Endothelial cell of umbilical vein (primary cell): ENCODE data around the gene COPS7A. TPM values are rescaled to one million over a fixed set of nuclear protein-coding genes. Genes with fewer than 3 reads are reported as not detected.

Experiments used
- BruUV-seq: library from RNA; stranded (reverse); fragments of 400-500 nt; replicated peaks from 2 replicates; lab custom pipeline; 2021; lab: Mats Ljungman, UMichigan
- CTCF ChIA-PET: fragments of 300-600, 350-600 bp; sonication (Branson Sonifier 250); formaldehyde crosslinking; loops from one replicate; lab custom pipeline; 2021; ENCODE audit warnings: antibody characterized with exemption, inconsistent platforms; lab: Charles Lee
- POLR2A ChIA-PET: fragments of 300-600, 350-600 bp; sonication (Branson Sonifier 250); formaldehyde crosslinking; loops from one replicate; lab custom pipeline; 2021; ENCODE audit warnings: antibody characterized with exemption, inconsistent platforms; lab: Charles Lee
- DNase-seq: peaks from one replicate; pipeline ENCODE4 v3.0.0-alpha.2; 2011; ENCODE audit warnings: low read depth, low spot score
- FAIRE-seq: peaks from 2 replicates; lab custom pipeline; 2011; peaks lifted over from hg19 to GRCh38; lab: Jason Lieb, UNC
- H2AFZ ChIP-seq: 2 replicates; pipeline ENCODE4 v1.6.0; 2012; ENCODE audit warnings: low read depth, low read length, control low read depth, inconsistent platforms
- H3K27ac ChIP-seq: 2 replicates; pipeline ENCODE4 v1.5.1; 2011; ENCODE audit warnings: low read depth, mild to moderate bottlenecking, control low read depth, low read length, moderate library complexity; ENCODE audit not compliant: insufficient read depth
- H3K27me3 ChIP-seq, 2 experiments: 2 replicates each; pipeline versions ENCODE4 v1.6.0 to v1.6.1; 2011; ENCODE audit warnings: low read length in 2 of 2, mixed read lengths in 1 of 2; ENCODE audit not compliant: control insufficient read depth in 2 of 2, insufficient read depth in 2 of 2
- H3K36me3 ChIP-seq, 2 experiments: 2 replicates in 1 of 2; 3 replicates in 1 of 2; pipeline ENCODE4 v1.5.1; 2011; ENCODE audit warnings: low read length in 2 of 2, mild to moderate bottlenecking in 1 of 2, moderate library complexity in 1 of 2; ENCODE audit not compliant: control insufficient read depth in 2 of 2, insufficient read depth in 2 of 2; ENCODE audit errors: extremely low read depth in 1 of 2
- H3K4me1 ChIP-seq: 3 replicates; pipeline ENCODE4 v1.5.1; 2011; ENCODE audit warnings: mild to moderate bottlenecking, low read length; ENCODE audit not compliant: control insufficient read depth, insufficient read depth; ENCODE audit errors: extremely low read depth
- H3K4me2 ChIP-seq: 2 replicates; pipeline ENCODE4 v1.6.1; 2011; ENCODE audit warnings: low read length, control low read depth, mixed read lengths; ENCODE audit not compliant: insufficient read depth
- H3K4me3 ChIP-seq, 3 experiments: fragments of 200-600 bp in 1 of 3; sonication (generic), shearing (Covaris generic) in 1 of 3; replicated peaks in 1 of 3; 2 replicates each; pipeline ENCODE4 v1.5.1; 2011 to 2016; ENCODE audit warnings: control low read depth in 3 of 3, low read length in 3 of 3, mild to moderate bottlenecking in 2 of 3, inconsistent platforms in 1 of 3, low read depth in 1 of 3, moderate library complexity in 1 of 3; ENCODE audit not compliant: insufficient read depth in 1 of 3
- H3K79me2 ChIP-seq: 2 replicates; pipeline ENCODE4 v1.6.0; 2012; ENCODE audit warnings: low read length, inconsistent platforms; ENCODE audit not compliant: control insufficient read depth, insufficient read depth
- H3K9ac ChIP-seq: replicated peaks from 2 replicates; pipeline ENCODE3; 2011; ENCODE audit warnings: low read length, control low read depth; ENCODE audit not compliant: insufficient read depth; ENCODE audit errors: extremely low read depth
- H3K9me1 ChIP-seq: replicated peaks from 3 replicates; pipeline ENCODE4 v1.6.0; 2011; ENCODE audit warnings: mild to moderate bottlenecking, low read length; ENCODE audit not compliant: control insufficient read depth, insufficient read depth; ENCODE audit errors: extremely low read depth
- H3K9me3 ChIP-seq: replicated peaks from 2 replicates; pipeline ENCODE4 v1.5.1; 2012; ENCODE audit warnings: low read length, inconsistent platforms; ENCODE audit not compliant: control insufficient read depth, insufficient read depth
- H4K20me1 ChIP-seq: replicated peaks from 2 replicates; pipeline ENCODE3; 2011; ENCODE audit warnings: mild to moderate bottlenecking, low read length; ENCODE audit not compliant: control insufficient read depth, insufficient read depth; ENCODE audit errors: extremely low read depth
- EZH2 ChIP-seq: IDR thresholded peaks from 2 replicates; pipeline ENCODE4 v1.6.1; 2012; ENCODE audit warnings: borderline replicate concordance, low read depth, mild to moderate bottlenecking, moderate library complexity, low read length, inconsistent platforms; ENCODE audit not compliant: severe bottlenecking
- FOS ChIP-seq: IDR thresholded peaks from 2 replicates; pipeline ENCODE4 v1.6.1; 2011; ENCODE audit warnings: mild to moderate bottlenecking, low read length, moderate library complexity, borderline replicate concordance; ENCODE audit not compliant: insufficient read depth
- GATA2 ChIP-seq: IDR thresholded peaks from 2 replicates; pipeline ENCODE4 v1.7.0; 2011; ENCODE audit warnings: low read depth, mild to moderate bottlenecking, moderate library complexity, mixed read lengths, low read length; ENCODE audit not compliant: insufficient read length, insufficient read depth
- JUN ChIP-seq: IDR thresholded peaks from 2 replicates; pipeline ENCODE4 v1.6.1; 2011; ENCODE audit warnings: borderline replicate concordance, low read depth; ENCODE audit not compliant: insufficient read length, insufficient read depth
- MAX ChIP-seq: IDR thresholded peaks from 2 replicates; pipeline ENCODE4 v1.6.1; 2011; ENCODE audit not compliant: insufficient read depth, insufficient read length
- MYC ChIP-seq: IDR thresholded peaks from one replicate; pipeline ENCODE4 v1.6.1; 2011; ENCODE audit warnings: mild to moderate bottlenecking, low read depth, low read length
- POLR2A ChIP-seq: IDR thresholded peaks from 2 replicates; pipeline ENCODE4 v1.6.1; 2012; ENCODE audit warnings: low read depth, mild to moderate bottlenecking, control low read depth, low read length
- POLR2AphosphoS5 ChIP-seq: IDR thresholded peaks from 2 replicates; pipeline ENCODE4 v1.6.1; 2012; ENCODE audit warnings: low read depth, mild to moderate bottlenecking, control low read depth, low read length, moderate library complexity; ENCODE audit not compliant: insufficient read depth
- dilution Hi-C: fragments of 300-500 bp; cut with MboI; formaldehyde crosslinking; loops from one replicate; pipeline ENCODE4 v1.15.0; 2019; ENCODE audit warnings: low sequenced_read_pairs; ENCODE audit not compliant: extremely low pct_ligation_motif_present
- intact Hi-C: fragments of 100-400 bp; cut with micrococcal nuclease; formaldehyde crosslinking; loops from one replicate; pipeline ENCODE4 v1.10.0; 2022
- polyA plus RNA-seq, 4 experiments: library from polyadenylated mRNA; depleted of rRNA in 3 of 4; stranded (reverse) in 3 of 4; unstranded in 1 of 4; fragments of >200 nt; gene quantifications; 2 replicates each; pipeline versions ENCODE4 v1.2.1 to v1.2.3, GENCODE V29; 2011 to 2012; ENCODE audit warnings: missing spikeins in 1 of 4
- total RNA-seq: library from RNA; stranded (reverse); gene quantifications from 2 replicates; pipeline ENCODE4 v1.2.3, GENCODE V29; 2021
- TF ChIP-seq, protein P1 (sequence below), 2 donors: IDR thresholded peaks; 1 replicate in 1 of 2; 2 replicates in 1 of 2; pipeline ENCODE4 v1.5.1; 2011; ENCODE audit warnings: low read length in 2 of 2, mild to moderate bottlenecking in 2 of 2, moderate library complexity in 2 of 2, control low read depth in 1 of 2, inconsistent platforms in 1 of 2, low read depth in 1 of 2; ENCODE audit not compliant: insufficient read depth in 1 of 2; ENCODE audit errors: extremely low read depth in 1 of 2

Gene COPS7A
- total and polyA plus RNA-seq, 2 donors (not counting 3 experiments of a cell fraction or from before 2014, with no cell fraction given), result 41.1 to 104 TPM

DNA sequence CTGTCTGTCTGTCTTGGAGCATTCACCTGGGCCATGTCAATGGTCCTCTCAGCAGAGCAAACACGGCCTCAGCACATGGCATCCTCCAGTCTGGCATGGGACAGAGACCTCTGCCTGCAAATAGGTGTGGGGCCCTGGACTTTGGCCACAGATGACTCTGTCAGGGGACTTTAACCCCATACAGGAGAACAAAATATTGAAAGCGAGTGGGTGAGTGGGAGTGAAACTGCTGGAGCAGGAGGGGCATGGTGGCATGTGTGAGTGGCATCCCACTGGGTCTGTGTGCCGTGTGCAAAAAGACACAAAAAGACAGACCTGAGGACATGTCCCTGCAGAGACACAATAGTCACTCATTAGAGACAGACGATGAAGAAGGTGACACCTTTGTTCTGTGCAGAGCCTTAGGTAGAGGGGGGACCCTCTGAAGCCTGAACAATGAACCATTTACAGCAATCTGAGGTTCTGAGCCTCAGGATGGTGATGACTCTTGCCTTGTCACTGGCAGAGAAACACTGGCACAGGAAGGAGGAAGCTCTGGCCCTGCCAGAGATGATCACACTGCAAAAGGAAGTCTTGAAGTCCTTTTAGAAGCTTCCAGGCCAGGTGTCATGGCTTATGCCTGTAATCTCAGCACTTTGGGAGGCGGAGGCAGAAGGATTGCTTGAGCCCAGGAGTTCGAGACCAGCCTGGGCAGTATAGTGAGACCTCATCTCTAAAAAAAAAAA, 56.0 kb downstream of the COPS7A start:
- peaks cover 5% of the 10 kb centered on the region for H3K4me1 ChIP-seq
- DNase-seq (no peak), FAIRE-seq (no peak)
- H3K27me3 ChIP-seq, result no peaks in the 10 kb centered on the region
- no peak overlapping the region for H3K4me2 ChIP-seq
- H2AFZ ChIP-seq, result no peak overlapping the region
- intact Hi-C loops (loop anchor here (1.0 to 5.0 kb wide), 6 partner anchors 13 to 163 kb away; partner anchors contain the start of genes MLF2 and ZNF384), dilution Hi-C loops (no loop called here)
- BruUV-seq, result no TSS peak
- CTCF ChIA-PET, result interaction anchor here (1.6 to 9.5 kb wide), 6 partner anchors 13 to 159 kb away, joined by 5 to 107 read pairs (median 10); partner anchors contain the start of genes MLF2 and PTMS
- TF ChIP-seq EZH2 (no peak), JUN (no peak), GATA2 (no peak), MAX (no peak), FOS (no peak)
- POLR2A ChIA-PET, result no interaction called here
- H3K9me3 ChIP-seq, result no peaks in the 10 kb centered on the region
- H3K36me3 ChIP-seq, result peaks cover 0 to 5% of the 10 kb centered on the region in 2 experiments
- no peak overlapping the region for H3K4me3 ChIP-seq
- no peaks in the 10 kb centered on the region for H3K79me2 ChIP-seq
- H3K9ac ChIP-seq, result no peak overlapping the region
- no peaks in the 10 kb centered on the region for H3K9me1 ChIP-seq
- no peak overlapping the region for H3K27ac ChIP-seq
- H4K20me1 ChIP-seq, result no peaks in the 10 kb centered on the region

- BruUV-seq, result no TSS peak
Observed at GRCh38 chr12:6780573-6780972, 56.7 kb downstream of the COPS7A start.

More at GRCh38 chr12:6780573-6780972, 56.7 kb downstream of the COPS7A start:
- no peaks in the 10 kb centered on the region for H3K79me2 ChIP-seq
- intact Hi-C loops, result no loop called here
- H3K4me2 ChIP-seq, result no peak overlapping the region
- H3K27me3 ChIP-seq, result no peaks in the 10 kb centered on the region
- H4K20me1 ChIP-seq, result no peaks in the 10 kb centered on the region
- no peak for DNase-seq
- H3K4me1 ChIP-seq, result peaks cover 5% of the 10 kb centered on the region
- H3K27ac ChIP-seq, result no peak overlapping the region
- no peaks in the 10 kb centered on the region for H3K9me1 ChIP-seq
- H3K9me3 ChIP-seq, result no peaks in the 10 kb centered on the region
- no peak overlapping the region for H2AFZ ChIP-seq
- dilution Hi-C loops, result no loop called here
- no peak overlapping the region for H3K4me3 ChIP-seq
- TF ChIP-seq MAX (no peak), GATA2 (no peak), POLR2A (no peak), EZH2 (no peak), MYC (no peak), JUN (no peak), POLR2AphosphoS5 (no peak), FOS (no peak)
- TF ChIP-seq, protein P1, sequence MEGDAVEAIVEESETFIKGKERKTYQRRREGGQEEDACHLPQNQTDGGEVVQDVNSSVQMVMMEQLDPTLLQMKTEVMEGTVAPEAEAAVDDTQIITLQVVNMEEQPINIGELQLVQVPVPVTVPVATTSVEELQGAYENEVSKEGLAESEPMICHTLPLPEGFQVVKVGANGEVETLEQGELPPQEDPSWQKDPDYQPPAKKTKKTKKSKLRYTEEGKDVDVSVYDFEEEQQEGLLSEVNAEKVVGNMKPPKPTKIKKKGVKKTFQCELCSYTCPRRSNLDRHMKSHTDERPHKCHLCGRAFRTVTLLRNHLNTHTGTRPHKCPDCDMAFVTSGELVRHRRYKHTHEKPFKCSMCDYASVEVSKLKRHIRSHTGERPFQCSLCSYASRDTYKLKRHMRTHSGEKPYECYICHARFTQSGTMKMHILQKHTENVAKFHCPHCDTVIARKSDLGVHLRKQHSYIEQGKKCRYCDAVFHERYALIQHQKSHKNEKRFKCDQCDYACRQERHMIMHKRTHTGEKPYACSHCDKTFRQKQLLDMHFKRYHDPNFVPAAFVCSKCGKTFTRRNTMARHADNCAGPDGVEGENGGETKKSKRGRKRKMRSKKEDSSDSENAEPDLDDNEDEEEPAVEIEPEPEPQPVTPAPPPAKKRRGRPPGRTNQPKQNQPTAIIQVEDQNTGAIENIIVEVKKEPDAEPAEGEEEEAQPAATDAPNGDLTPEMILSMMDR (IDR thresholded peaks at IDR 0.05; ENCODE audit: extremely low read depth in 1 of 2, insufficient read depth in 1 of 2, low read depth in 1 of 2, low read length in 2 of 2), result no peak
- no peak for FAIRE-seq
- ChIA-PET POLR2A (no interaction called here), CTCF (interaction anchor here (1.4 to 9.5 kb wide), 7 partner anchors 13 to 162 kb away, joined by 3 to 107 read pairs (median 9); partner anchors contain the start of genes MLF2 and PTMS)
- no peak overlapping the region for H3K9ac ChIP-seq
- no peaks in the 10 kb centered on the region for H3K36me3 ChIP-seq
